ENCODE results near the gene CPT1C. TPM values are rescaled to one million over a fixed set of nuclear protein-coding genes. Genes with fewer than 3 reads are reported as not detected.

The CPT1C gene
- total and polyA plus RNA-seq, 4 donors, result 0.37 to 0.75 (median 0.59) TPM

DNA sequence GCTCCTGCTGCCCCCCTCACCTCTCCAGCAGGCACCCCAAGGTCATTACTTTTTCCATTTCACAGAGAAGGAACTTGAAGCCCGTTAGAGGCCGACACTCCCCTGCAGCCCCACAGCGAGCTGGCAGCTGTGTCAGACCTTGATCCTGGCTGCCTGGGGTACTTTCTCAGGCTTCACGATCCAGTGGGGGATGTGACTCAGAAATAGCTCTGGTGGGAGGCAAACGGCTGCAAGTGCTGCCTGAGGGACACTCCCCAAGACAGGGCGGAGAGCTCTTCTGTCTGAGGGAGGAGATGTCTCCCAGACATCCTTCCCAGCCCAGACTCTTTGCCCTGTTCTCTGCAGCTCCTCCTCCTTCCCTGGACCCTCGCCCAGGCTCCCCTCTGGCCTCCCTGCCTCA lies 67.4 kb downstream of the CPT1C start:
- H3K36me3 ChIP-seq (ENCODE audit: control insufficient read depth in 4 of 4, insufficient read depth in 3 of 4, low read depth in 1 of 4, low read length in 3 of 4), result no peaks in the 10 kb centered on the region
- H3K9ac ChIP-seq (ENCODE audit: low read depth in 1 of 2, low read length in 2 of 2), result no peak overlapping the region
- TF ChIP-seq, protein P1, sequence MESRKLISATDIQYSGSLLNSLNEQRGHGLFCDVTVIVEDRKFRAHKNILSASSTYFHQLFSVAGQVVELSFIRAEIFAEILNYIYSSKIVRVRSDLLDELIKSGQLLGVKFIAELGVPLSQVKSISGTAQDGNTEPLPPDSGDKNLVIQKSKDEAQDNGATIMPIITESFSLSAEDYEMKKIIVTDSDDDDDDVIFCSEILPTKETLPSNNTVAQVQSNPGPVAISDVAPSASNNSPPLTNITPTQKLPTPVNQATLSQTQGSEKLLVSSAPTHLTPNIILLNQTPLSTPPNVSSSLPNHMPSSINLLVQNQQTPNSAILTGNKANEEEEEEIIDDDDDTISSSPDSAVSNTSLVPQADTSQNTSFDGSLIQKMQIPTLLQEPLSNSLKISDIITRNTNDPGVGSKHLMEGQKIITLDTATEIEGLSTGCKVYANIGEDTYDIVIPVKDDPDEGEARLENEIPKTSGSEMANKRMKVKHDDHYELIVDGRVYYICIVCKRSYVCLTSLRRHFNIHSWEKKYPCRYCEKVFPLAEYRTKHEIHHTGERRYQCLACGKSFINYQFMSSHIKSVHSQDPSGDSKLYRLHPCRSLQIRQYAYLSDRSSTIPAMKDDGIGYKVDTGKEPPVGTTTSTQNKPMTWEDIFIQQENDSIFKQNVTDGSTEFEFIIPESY (IDR thresholded peaks at IDR 0.05), result no peak
- TF ChIP-seq YY1 (IDR thresholded peaks at IDR 0.05), result no peak
- TF ChIP-seq EGR1 (IDR thresholded peaks at IDR 0.05; ENCODE audit: low read depth in 2 of 2), result no peak
- TF ChIP-seq FOXA1 (IDR thresholded peaks at IDR 0.05), result no peak
- no peak for TF ChIP-seq HNF4G (IDR thresholded peaks at IDR 0.05)
- no peak for TF ChIP-seq FOXA2 (IDR thresholded peaks at IDR 0.05)
- TF ChIP-seq, protein P2, sequence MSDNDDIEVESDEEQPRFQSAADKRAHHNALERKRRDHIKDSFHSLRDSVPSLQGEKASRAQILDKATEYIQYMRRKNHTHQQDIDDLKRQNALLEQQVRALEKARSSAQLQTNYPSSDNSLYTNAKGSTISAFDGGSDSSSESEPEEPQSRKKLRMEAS (IDR thresholded peaks at IDR 0.05), result no peak
- TF ChIP-seq, protein P3, sequence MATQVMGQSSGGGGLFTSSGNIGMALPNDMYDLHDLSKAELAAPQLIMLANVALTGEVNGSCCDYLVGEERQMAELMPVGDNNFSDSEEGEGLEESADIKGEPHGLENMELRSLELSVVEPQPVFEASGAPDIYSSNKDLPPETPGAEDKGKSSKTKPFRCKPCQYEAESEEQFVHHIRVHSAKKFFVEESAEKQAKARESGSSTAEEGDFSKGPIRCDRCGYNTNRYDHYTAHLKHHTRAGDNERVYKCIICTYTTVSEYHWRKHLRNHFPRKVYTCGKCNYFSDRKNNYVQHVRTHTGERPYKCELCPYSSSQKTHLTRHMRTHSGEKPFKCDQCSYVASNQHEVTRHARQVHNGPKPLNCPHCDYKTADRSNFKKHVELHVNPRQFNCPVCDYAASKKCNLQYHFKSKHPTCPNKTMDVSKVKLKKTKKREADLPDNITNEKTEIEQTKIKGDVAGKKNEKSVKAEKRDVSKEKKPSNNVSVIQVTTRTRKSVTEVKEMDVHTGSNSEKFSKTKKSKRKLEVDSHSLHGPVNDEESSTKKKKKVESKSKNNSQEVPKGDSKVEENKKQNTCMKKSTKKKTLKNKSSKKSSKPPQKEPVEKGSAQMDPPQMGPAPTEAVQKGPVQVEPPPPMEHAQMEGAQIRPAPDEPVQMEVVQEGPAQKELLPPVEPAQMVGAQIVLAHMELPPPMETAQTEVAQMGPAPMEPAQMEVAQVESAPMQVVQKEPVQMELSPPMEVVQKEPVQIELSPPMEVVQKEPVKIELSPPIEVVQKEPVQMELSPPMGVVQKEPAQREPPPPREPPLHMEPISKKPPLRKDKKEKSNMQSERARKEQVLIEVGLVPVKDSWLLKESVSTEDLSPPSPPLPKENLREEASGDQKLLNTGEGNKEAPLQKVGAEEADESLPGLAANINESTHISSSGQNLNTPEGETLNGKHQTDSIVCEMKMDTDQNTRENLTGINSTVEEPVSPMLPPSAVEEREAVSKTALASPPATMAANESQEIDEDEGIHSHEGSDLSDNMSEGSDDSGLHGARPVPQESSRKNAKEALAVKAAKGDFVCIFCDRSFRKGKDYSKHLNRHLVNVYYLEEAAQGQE (IDR thresholded peaks at IDR 0.05), result no peak
- no peak for TF ChIP-seq TAF1 (conservative IDR thresholded peaks at IDR 0.05)
- TF ChIP-seq HNF4A (conservative IDR thresholded peaks at IDR 0.05), result no peak
- no peak for TF ChIP-seq GABPA (IDR thresholded peaks at IDR 0.05 in 1 of 2, conservative IDR thresholded peaks at IDR 0.05 in 1 of 2)
- TF ChIP-seq RAD21 (IDR thresholded peaks at IDR 0.05), result no peak
- no peak for TF ChIP-seq JUND (IDR thresholded peaks at IDR 0.05)
- no peak for TF ChIP-seq SP1 (IDR thresholded peaks at IDR 0.05)
- no peak for TF ChIP-seq NR2F2 (IDR thresholded peaks at IDR 0.05)
- TF ChIP-seq, protein P4, sequence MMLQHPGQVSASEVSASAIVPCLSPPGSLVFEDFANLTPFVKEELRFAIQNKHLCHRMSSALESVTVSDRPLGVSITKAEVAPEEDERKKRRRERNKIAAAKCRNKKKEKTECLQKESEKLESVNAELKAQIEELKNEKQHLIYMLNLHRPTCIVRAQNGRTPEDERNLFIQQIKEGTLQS (IDR thresholded peaks at IDR 0.05), result no peak
- TF ChIP-seq, protein P5, sequence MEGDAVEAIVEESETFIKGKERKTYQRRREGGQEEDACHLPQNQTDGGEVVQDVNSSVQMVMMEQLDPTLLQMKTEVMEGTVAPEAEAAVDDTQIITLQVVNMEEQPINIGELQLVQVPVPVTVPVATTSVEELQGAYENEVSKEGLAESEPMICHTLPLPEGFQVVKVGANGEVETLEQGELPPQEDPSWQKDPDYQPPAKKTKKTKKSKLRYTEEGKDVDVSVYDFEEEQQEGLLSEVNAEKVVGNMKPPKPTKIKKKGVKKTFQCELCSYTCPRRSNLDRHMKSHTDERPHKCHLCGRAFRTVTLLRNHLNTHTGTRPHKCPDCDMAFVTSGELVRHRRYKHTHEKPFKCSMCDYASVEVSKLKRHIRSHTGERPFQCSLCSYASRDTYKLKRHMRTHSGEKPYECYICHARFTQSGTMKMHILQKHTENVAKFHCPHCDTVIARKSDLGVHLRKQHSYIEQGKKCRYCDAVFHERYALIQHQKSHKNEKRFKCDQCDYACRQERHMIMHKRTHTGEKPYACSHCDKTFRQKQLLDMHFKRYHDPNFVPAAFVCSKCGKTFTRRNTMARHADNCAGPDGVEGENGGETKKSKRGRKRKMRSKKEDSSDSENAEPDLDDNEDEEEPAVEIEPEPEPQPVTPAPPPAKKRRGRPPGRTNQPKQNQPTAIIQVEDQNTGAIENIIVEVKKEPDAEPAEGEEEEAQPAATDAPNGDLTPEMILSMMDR (IDR thresholded peaks at IDR 0.05; ENCODE audit: low read depth, low read length, missing input control), result no peak
- TF ChIP-seq RXRA (IDR thresholded peaks at IDR 0.05), result no peak
- peaks cover 0 to 1% (median 0%) of the 10 kb centered on the region in 4 donors for H3K9me3 ChIP-seq (ENCODE audit: control insufficient read depth in 4 of 4, low read length in 3 of 4)
- no peak overlapping the region for H3K27ac ChIP-seq (ENCODE audit: low read depth in 1 of 2, low read length in 2 of 2)
- no peak for DNase-seq (ENCODE audit: low spot score)
- H3K4me1 ChIP-seq (ENCODE audit: control insufficient read depth in 4 of 4, insufficient read depth in 4 of 4, low read length in 3 of 4), result no peaks in the 10 kb centered on the region
- no peaks in the 10 kb centered on the region for H3K27me3 ChIP-seq (ENCODE audit: control insufficient read depth in 4 of 4, insufficient read depth in 4 of 4, low read length in 3 of 4)
- WGBS, result 62% methylated on average over 7 of the region's 7 CpGs
- no peak overlapping the region for H3K4me3 ChIP-seq (ENCODE audit: low read depth in 1 of 3, low read length in 3 of 3)

All from liver (tissue), 9 donors.